HepG2 (cell line): Measurements from ENCODE around the gene CARMIL3. TPM values are rescaled to one million over a fixed set of nuclear protein-coding genes. Genes with fewer than 3 reads are reported as not detected.

Source experiments
- CBFB ChIP-seq: sonication (generic); formaldehyde crosslinking; IDR thresholded peaks from 2 replicates; pipeline ENCODE4 v1.4.0; 2020; ENCODE audit warnings: missing genetic modification reagents
- NAIF1 ChIP-seq: sonication (generic); formaldehyde crosslinking; IDR thresholded peaks from 2 replicates; pipeline ENCODE4 v1.5.0; 2020; ENCODE audit warnings: mild to moderate bottlenecking, missing genetic modification reagents, borderline replicate concordance
- SP1 ChIP-seq, 2 experiments: fragments of 450-650 bp in 1 of 2; sonication (generic) in 1 of 2; formaldehyde crosslinking in 1 of 2; IDR thresholded peaks; 2 replicates each; pipeline versions ENCODE4 v1.4.0 to v1.6.1; 2016 to 2020; ENCODE audit warnings: missing genetic modification reagents in 1 of 2
- ZBTB3 ChIP-seq: sonication (generic); formaldehyde crosslinking; IDR thresholded peaks from 2 replicates; pipeline ENCODE4 v1.4.0; 2020; ENCODE audit warnings: low read depth, mild to moderate bottlenecking, moderate library complexity, missing genetic modification reagents, borderline replicate concordance
- ZKSCAN8 ChIP-seq: IDR thresholded peaks from 2 replicates; pipeline ENCODE4 v1.6.1; 2016; ENCODE audit warnings: borderline replicate concordance, missing genetic modification reagents, missing compliant biosample characterization
- ZNF550 ChIP-seq: sonication (generic); formaldehyde crosslinking; IDR thresholded peaks from 2 replicates; pipeline ENCODE4 v1.4.0; 2020; ENCODE audit warnings: mild to moderate bottlenecking, missing genetic modification reagents, borderline replicate concordance
- ZNF746 ChIP-seq: sonication (generic); formaldehyde crosslinking; IDR thresholded peaks from 2 replicates; pipeline ENCODE4 v1.8.0; 2022; ENCODE audit warnings: mild to moderate bottlenecking, missing genetic modification reagents
- polyA plus RNA-seq, 8 experiments: library from polyadenylated mRNA; depleted of rRNA in 3 of 8; stranded (reverse) in 7 of 8; unstranded in 1 of 8; fragments of >200 nt; fragmentation: Illumina TruSeq in 4 of 8; extraction: Trizol in 4 of 8; gene quantifications; 2 replicates each; pipeline versions ENCODE4 v1.2.1 to v1.2.3, GENCODE V29; 2011 to 2016; ENCODE audit warnings: low read depth in 4 of 8, missing spikeins in 1 of 8, mixed read lengths in 1 of 8; ENCODE audit not compliant: insufficient read depth in 1 of 8
- total RNA-seq, 5 experiments: library from RNA; depleted of rRNA; stranded (reverse); fragments of >200 nt; fragmentation: Illumina TruSeq; extraction: Trizol; gene quantifications; 2 replicates each; pipeline ENCODE4 v1.2.3, GENCODE V29; 2016; ENCODE audit warnings: low read depth in 1 of 5
- TF ChIP-seq, protein P1 (sequence below): sonication (generic); formaldehyde crosslinking; IDR thresholded peaks from 2 replicates; pipeline ENCODE4 v1.9.0; 2022; ENCODE audit warnings: low read depth, missing genetic modification reagents
- TF ChIP-seq, protein P2 (sequence below): sonication (generic); formaldehyde crosslinking; IDR thresholded peaks from 2 replicates; pipeline ENCODE4 v1.9.0; 2022; ENCODE audit warnings: missing genetic modification reagents, mild to moderate bottlenecking, borderline replicate concordance
- TF ChIP-seq, protein P3 (sequence below): sonication (generic); formaldehyde crosslinking; IDR thresholded peaks from 2 replicates; pipeline ENCODE4 v1.8.0; 2022; ENCODE audit warnings: mild to moderate bottlenecking, missing genetic modification reagents; ENCODE audit not compliant: insufficient replicate concordance
- TF ChIP-seq, protein P4 (sequence below): sonication (generic); formaldehyde crosslinking; IDR thresholded peaks from 2 replicates; pipeline ENCODE4 v1.4.0; 2020; ENCODE audit warnings: missing genetic modification reagents
- TF ChIP-seq, protein P5 (sequence below): sonication (generic); formaldehyde crosslinking; IDR thresholded peaks from 2 replicates; pipeline ENCODE4 v1.8.0; 2023; ENCODE audit warnings: mild to moderate bottlenecking, missing genetic modification reagents
- TF ChIP-seq, protein P6 (sequence below): sonication (generic); formaldehyde crosslinking; IDR thresholded peaks from 2 replicates; pipeline ENCODE4 v1.5.1; 2020; ENCODE audit warnings: mild to moderate bottlenecking, missing genetic modification reagents, borderline replicate concordance
- TF ChIP-seq, protein P7 (sequence below): sonication (generic); formaldehyde crosslinking; IDR thresholded peaks from 2 replicates; pipeline ENCODE4 v1.5.0; 2020; ENCODE audit warnings: mild to moderate bottlenecking, missing genetic modification reagents, moderate library complexity

Gene CARMIL3
- total and polyA plus RNA-seq, 2 of the 13 experiments (the other 11 are each of a cell fraction or from before 2014, with no cell fraction given), result 0.27 to 0.55 TPM

DNA sequence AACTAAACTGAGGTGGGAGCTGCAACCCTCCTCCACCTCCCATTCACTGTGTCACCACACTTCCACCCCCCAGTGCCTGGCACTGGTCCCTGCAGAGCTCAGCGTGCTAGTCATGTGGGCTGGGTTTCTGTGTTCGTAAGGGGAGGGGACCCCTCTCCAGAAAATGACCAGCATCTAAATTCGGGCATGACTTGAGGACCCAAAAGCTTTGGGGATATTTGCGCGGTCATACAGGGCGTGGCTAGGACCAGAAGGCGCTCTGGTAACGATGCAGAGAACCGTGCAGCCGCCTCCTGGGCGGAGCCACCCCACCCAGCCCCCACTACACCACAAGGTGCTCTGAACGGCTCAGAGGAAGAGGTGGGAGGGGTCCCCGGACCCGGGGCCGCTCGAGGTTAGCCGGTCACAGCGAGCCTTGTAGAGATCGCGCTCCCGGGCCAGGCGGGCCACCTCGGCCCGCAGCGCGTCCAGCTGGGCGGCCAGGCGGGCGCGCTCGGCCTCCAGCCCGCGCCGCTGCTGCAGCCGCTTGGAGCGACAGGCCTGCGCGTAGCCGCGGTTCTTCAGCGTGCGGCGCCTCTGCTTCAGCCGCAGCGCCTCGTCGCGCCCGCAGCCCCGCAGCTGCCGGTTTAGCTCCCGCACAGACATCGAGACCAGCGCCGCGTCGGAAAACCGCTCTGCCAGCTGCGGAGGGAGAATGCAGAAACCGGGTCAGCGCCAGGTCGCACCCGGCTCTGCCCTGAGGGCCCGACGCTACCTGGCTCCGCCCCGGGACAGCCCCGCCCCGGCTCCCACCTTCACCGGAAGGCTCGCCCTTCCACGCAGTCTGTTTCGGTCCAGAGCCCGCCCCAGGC, 29.3 kb downstream of the CARMIL3 start (continued):
- TF ChIP-seq, protein P1, sequence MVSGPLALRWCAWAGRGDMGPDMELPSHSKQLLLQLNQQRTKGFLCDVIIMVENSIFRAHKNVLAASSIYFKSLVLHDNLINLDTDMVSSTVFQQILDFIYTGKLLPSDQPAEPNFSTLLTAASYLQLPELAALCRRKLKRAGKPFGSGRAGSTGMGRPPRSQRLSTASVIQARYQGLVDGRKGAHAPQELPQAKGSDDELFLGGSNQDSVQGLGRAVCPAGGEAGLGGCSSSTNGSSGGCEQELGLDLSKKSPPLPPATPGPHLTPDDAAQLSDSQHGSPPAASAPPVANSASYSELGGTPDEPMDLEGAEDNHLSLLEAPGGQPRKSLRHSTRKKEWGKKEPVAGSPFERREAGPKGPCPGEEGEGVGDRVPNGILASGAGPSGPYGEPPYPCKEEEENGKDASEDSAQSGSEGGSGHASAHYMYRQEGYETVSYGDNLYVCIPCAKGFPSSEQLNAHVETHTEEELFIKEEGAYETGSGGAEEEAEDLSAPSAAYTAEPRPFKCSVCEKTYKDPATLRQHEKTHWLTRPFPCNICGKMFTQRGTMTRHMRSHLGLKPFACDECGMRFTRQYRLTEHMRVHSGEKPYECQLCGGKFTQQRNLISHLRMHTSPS (CRISPR knock-in tag), result peak; percentile 61; the same call in 1 of the 2 replicates
- TF ChIP-seq, protein P2, sequence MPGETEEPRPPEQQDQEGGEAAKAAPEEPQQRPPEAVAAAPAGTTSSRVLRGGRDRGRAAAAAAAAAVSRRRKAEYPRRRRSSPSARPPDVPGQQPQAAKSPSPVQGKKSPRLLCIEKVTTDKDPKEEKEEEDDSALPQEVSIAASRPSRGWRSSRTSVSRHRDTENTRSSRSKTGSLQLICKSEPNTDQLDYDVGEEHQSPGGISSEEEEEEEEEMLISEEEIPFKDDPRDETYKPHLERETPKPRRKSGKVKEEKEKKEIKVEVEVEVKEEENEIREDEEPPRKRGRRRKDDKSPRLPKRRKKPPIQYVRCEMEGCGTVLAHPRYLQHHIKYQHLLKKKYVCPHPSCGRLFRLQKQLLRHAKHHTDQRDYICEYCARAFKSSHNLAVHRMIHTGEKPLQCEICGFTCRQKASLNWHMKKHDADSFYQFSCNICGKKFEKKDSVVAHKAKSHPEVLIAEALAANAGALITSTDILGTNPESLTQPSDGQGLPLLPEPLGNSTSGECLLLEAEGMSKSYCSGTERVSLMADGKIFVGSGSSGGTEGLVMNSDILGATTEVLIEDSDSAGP (CRISPR knock-in tag), result peak; percentile 53
- TF ChIP-seq ZKSCAN8 (CRISPR knock-in tag) (no peak), ZNF746 (CRISPR knock-in tag) (peak; percentile 50; the same call in 1 of the 2 replicates), ZBTB3 (CRISPR knock-in tag) (no peak), ZNF550 (peak; percentile 99), SP1 (IDR thresholded peaks at IDR 0.05) (no peak), SP1 (CRISPR knock-in tag; IDR thresholded peaks at IDR 0.05) (peak; percentile 9; the same call in 1 of the 2 replicates), NAIF1 (no peak), CBFB (CRISPR knock-in tag) (no peak; the same call in 1 of the 2 replicates)
- TF ChIP-seq, protein P3, sequence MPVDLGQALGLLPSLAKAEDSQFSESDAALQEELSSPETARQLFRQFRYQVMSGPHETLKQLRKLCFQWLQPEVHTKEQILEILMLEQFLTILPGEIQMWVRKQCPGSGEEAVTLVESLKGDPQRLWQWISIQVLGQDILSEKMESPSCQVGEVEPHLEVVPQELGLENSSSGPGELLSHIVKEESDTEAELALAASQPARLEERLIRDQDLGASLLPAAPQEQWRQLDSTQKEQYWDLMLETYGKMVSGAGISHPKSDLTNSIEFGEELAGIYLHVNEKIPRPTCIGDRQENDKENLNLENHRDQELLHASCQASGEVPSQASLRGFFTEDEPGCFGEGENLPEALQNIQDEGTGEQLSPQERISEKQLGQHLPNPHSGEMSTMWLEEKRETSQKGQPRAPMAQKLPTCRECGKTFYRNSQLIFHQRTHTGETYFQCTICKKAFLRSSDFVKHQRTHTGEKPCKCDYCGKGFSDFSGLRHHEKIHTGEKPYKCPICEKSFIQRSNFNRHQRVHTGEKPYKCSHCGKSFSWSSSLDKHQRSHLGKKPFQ (CRISPR knock-in tag), result no peak
- TF ChIP-seq, protein P4, sequence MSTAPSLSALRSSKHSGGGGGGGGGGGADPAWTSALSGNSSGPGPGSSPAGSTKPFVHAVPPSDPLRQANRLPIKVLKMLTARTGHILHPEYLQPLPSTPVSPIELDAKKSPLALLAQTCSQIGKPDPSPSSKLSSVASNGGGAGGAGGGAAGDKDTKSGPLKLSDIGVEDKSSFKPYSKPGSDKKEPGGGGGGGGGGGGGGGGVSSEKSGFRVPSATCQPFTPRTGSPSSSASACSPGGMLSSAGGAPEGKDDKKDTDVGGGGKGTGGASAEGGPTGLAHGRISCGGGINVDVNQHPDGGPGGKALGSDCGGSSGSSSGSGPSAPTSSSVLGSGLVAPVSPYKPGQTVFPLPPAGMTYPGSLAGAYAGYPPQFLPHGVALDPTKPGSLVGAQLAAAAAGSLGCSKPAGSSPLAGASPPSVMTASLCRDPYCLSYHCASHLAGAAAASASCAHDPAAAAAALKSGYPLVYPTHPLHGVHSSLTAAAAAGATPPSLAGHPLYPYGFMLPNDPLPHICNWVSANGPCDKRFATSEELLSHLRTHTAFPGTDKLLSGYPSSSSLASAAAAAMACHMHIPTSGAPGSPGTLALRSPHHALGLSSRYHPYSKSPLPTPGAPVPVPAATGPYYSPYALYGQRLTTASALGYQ (CRISPR knock-in tag), result peak; percentile 64; the same call in 1 of the 2 replicates
- TF ChIP-seq, protein P5, sequence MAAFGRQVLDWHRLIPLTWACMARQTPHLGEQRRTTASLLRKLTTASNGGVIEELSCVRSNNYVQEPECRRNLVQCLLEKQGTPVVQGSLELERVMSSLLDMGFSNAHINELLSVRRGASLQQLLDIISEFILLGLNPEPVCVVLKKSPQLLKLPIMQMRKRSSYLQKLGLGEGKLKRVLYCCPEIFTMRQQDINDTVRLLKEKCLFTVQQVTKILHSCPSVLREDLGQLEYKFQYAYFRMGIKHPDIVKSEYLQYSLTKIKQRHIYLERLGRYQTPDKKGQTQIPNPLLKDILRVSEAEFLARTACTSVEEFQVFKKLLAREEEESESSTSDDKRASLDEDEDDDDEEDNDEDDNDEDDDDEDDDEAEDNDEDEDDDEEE (CRISPR knock-in tag), result no peak; the same call in 1 of the 2 replicates
- TF ChIP-seq, protein P6, sequence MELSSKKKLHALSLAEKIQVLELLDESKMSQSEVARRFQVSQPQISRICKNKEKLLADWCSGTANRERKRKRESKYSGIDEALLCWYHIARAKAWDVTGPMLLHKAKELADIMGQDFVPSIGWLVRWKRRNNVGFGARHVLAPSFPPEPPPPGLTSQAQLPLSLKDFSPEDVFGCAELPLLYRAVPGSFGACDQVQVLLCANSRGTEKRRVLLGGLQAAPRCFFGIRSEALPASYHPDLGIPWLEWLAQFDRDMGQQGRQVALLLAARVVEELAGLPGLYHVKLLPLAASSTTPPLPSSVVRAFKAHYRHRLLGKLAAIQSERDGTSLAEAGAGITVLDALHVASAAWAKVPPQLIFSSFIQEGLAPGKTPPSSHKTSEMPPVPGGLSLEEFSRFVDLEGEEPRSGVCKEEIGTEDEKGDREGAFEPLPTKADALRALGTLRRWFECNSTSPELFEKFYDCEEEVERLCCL (CRISPR knock-in tag), result no peak
- TF ChIP-seq, protein P7, sequence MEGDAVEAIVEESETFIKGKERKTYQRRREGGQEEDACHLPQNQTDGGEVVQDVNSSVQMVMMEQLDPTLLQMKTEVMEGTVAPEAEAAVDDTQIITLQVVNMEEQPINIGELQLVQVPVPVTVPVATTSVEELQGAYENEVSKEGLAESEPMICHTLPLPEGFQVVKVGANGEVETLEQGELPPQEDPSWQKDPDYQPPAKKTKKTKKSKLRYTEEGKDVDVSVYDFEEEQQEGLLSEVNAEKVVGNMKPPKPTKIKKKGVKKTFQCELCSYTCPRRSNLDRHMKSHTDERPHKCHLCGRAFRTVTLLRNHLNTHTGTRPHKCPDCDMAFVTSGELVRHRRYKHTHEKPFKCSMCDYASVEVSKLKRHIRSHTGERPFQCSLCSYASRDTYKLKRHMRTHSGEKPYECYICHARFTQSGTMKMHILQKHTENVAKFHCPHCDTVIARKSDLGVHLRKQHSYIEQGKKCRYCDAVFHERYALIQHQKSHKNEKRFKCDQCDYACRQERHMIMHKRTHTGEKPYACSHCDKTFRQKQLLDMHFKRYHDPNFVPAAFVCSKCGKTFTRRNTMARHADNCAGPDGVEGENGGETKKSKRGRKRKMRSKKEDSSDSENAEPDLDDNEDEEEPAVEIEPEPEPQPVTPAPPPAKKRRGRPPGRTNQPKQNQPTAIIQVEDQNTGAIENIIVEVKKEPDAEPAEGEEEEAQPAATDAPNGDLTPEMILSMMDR (CRISPR knock-in tag), result peak; percentile 2; the same call in 1 of the 2 replicates
